K562 (cell line): ENCODE measurements around the gene CCNL1. TPM values are rescaled to one million over a fixed set of nuclear protein-coding genes. Genes with fewer than 3 reads are reported as not detected.
A peak's percentile ranks its signal among the peaks of the same experiment; 100 is the strongest.

Source experiments
- CBFB ChIP-seq: sonication (generic); formaldehyde crosslinking; IDR thresholded peaks from 2 replicates; pipeline ENCODE4 v1.4.0; 2020; ENCODE audit warnings: mild to moderate bottlenecking, missing genetic modification reagents
- KDM5B ChIP-seq: fragments of 200-600 bp; sonication (generic); IDR thresholded peaks from 2 replicates; pipeline ENCODE4 v1.6.1; 2012; ENCODE audit warnings: low read depth, mild to moderate bottlenecking, moderate library complexity, low read length, control low read depth, inconsistent platforms; ENCODE audit not compliant: insufficient replicate concordance
- MTA1 ChIP-seq: fragments of 450-650 bp; IDR thresholded peaks from 2 replicates; pipeline ENCODE4 v1.6.1; 2017; ENCODE audit warnings: borderline replicate concordance
- PRPF4 ChIP-seq: fragments of 200-400 bp; formaldehyde crosslinking; IDR thresholded peaks from one replicate; pipeline ENCODE4 v1.6.1; 2017; ENCODE audit warnings: low read length, low read depth, mild to moderate bottlenecking; ENCODE audit not compliant: insufficient read depth, poor library complexity, severe bottlenecking
- ZNF436 ChIP-seq: fragments of 250-450, 450-650 bp; sonication (Bioruptor Pico); formaldehyde crosslinking; IDR thresholded peaks from 2 replicates; pipeline ENCODE4 v1.7.0; 2020; ENCODE audit warnings: mild to moderate bottlenecking
- ZNF699 ChIP-seq: fragments of 250-450 bp; sonication (Bioruptor Pico); IDR thresholded peaks from 2 replicates; pipeline ENCODE4 v1.8.0; 2021; ENCODE audit warnings: mild to moderate bottlenecking, moderate library complexity; ENCODE audit not compliant: insufficient replicate concordance
- ZNF707 ChIP-seq: fragments of 250-450 bp; sonication (Bioruptor Pico); conservative IDR thresholded peaks from 2 replicates; pipeline ENCODE4 v1.8.0; 2022; ENCODE audit warnings: inconsistent platforms, mild to moderate bottlenecking, moderate library complexity
- polyA plus RNA-seq, 8 experiments: library from polyadenylated mRNA; depleted of rRNA in 4 of 8; stranded (reverse) in 5 of 8; unstranded in 3 of 8; fragments of >200 nt; fragmentation: Nextera tagmentation in 2 of 8; fragmentation: Illumina TruSeq in 1 of 8; extraction: Ambion mirVana in 2 of 8; extraction: Trizol in 1 of 8; gene quantifications; 2 replicates each; pipeline versions ENCODE4 v1.2.1 to v1.2.3, GENCODE V29; 2011 to 2014; ENCODE audit warnings: inconsistent platforms in 1 of 8, missing spikeins in 1 of 8
- total RNA-seq, 7 experiments: library from RNA; depleted of rRNA in 6 of 7; stranded (reverse); fragments of >200 nt in 6 of 7; fragmentation: Illumina TruSeq in 2 of 7; extraction: Trizol in 2 of 7; gene quantifications; 2 replicates each; pipeline versions ENCODE4 v1.2.1 to v1.2.3, GENCODE V29; 2011 to 2021; ENCODE audit warnings: low replicate concordance in 1 of 7
- TF ChIP-seq, protein P1 (sequence below): fragments of 250-450 bp; sonication (Bioruptor Pico); IDR thresholded peaks from 2 replicates; pipeline ENCODE4 v1.8.0; 2022; ENCODE audit warnings: inconsistent platforms
- TF ChIP-seq, protein P2 (sequence below): fragments of 250-450 bp; sonication (Bioruptor Pico); IDR thresholded peaks from 2 replicates; pipeline ENCODE4 v1.4.0; 2020; ENCODE audit warnings: mild to moderate bottlenecking, moderate library complexity

Gene CCNL1
- total and polyA plus RNA-seq, 9 of the 15 experiments (the other 6 are each of a cell fraction or from before 2014, with no cell fraction given) = 16.1 to 186 (median 132) TPM

DNA sequence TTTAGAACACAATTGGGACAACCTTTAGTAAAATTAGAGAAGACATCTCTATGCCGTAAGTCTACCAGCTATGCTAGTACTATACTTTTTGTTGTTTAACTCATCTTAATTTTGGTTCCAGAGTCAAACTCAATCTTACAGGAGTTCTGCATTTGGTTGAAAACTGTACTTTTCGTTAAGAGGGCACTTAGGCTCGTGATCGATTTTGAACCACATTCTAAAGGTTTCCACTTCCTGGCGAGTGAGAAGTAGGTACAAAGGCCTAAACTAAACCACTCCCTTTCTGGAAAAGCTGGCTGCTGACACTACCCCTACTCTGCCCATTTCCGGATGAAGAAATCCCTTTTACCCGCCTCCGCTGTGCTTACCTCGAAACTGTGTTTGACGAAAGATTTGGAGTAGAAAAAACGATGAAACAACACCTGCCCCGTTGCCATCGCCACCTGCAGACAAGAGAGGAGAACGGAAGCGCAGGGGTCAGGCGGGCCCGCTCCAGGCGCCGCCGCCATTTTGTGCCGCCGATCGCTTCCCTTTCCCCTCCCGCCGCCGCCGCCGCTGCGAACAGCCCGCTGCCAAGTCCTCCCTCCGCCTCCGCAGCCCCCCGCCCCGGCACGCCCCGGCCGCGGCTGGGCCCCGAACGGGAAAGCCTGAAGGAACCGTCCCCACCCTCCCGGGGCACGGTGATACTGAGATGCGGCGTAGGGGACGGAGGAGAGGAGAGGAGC lies 748 bp downstream of the CCNL1 start (continued):
- TF ChIP-seq, protein P1, sequence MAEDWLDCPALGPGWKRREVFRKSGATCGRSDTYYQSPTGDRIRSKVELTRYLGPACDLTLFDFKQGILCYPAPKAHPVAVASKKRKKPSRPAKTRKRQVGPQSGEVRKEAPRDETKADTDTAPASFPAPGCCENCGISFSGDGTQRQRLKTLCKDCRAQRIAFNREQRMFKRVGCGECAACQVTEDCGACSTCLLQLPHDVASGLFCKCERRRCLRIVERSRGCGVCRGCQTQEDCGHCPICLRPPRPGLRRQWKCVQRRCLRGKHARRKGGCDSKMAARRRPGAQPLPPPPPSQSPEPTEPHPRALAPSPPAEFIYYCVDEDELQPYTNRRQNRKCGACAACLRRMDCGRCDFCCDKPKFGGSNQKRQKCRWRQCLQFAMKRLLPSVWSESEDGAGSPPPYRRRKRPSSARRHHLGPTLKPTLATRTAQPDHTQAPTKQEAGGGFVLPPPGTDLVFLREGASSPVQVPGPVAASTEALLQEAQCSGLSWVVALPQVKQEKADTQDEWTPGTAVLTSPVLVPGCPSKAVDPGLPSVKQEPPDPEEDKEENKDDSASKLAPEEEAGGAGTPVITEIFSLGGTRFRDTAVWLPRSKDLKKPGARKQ (CRISPR knock-in tag) = no peak
- TF ChIP-seq ZNF436 (CRISPR knock-in tag) = no peak
- no peak for TF ChIP-seq KDM5B
- TF ChIP-seq, protein P2, sequence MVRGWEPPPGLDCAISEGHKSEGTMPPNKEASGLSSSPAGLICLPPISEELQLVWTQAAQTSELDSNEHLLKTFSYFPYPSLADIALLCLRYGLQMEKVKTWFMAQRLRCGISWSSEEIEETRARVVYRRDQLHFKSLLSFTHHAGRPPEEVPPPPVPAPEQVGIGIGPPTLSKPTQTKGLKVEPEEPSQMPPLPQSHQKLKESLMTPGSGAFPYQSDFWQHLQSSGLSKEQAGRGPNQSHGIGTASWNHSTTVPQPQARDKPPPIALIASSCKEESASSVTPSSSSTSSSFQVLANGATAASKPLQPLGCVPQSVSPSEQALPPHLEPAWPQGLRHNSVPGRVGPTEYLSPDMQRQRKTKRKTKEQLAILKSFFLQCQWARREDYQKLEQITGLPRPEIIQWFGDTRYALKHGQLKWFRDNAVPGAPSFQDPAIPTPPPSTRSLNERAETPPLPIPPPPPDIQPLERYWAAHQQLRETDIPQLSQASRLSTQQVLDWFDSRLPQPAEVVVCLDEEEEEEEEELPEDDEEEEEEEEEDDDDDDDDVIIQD = no peak
- no peak for TF ChIP-seq CBFB (CRISPR knock-in tag)
- TF ChIP-seq MTA1 = no peak
- peak; percentile 22 for TF ChIP-seq PRPF4
- no peak for TF ChIP-seq ZNF707 (CRISPR knock-in tag)
- no peak for TF ChIP-seq ZNF699
